ENCODE measurements around the gene TESPA1. TPM values are rescaled to one million over a fixed set of nuclear protein-coding genes. Genes with fewer than 3 reads are reported as not detected.
A peak's percentile ranks its signal among the peaks of the same experiment; 100 is the strongest.

TESPA1 gene
- total RNA-seq, 1 experiment from 2014 or later = not detected

DNA sequence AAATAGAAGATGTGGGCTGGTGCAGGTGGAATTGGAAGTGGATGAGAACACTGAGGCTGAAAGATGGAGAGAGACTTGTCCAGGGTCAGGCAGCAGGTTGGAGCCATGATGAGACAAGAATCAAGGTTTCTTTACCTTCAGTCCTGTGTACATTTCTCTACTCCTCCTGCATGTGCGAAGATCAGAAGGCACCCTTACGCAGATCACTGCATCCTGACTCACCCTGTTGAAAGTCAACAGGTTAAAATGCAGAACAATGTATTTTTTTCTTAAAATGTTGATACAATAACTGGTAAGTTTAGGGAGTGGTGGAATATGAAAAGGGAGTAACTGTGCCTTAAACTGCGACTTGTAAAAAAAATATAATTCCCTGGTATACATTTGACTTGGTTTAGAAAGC, 47.8 kb downstream of the TESPA1 start:
- H3K27me3 ChIP-seq (ENCODE audit: low read length) = no peaks in the 10 kb centered on the region
- H3K79me2 ChIP-seq (ENCODE audit: low read length) = no peaks in the 10 kb centered on the region
- ChIA-PET POLR2A (ENCODE audit: unreplicated experiment) (interaction anchor here (0.6 kb wide), 1 partner anchor 104 kb away, joined by 4 read pairs; no protein-coding TSS in a partner anchor), CTCF (no interaction called here)
- peaks cover 69% of the 10 kb centered on the region for H3K4me1 ChIP-seq (ENCODE audit: insufficient read depth, low read length)
- no peaks in the 10 kb centered on the region for H3K36me3 ChIP-seq (ENCODE audit: low read depth, low read length)
- H2AFZ ChIP-seq (ENCODE audit: low read length) = 0 out of 2 replicates have a peak overlapping the region, but pooled peaks have one; percentile 2
- TF ChIP-seq, protein P1, sequence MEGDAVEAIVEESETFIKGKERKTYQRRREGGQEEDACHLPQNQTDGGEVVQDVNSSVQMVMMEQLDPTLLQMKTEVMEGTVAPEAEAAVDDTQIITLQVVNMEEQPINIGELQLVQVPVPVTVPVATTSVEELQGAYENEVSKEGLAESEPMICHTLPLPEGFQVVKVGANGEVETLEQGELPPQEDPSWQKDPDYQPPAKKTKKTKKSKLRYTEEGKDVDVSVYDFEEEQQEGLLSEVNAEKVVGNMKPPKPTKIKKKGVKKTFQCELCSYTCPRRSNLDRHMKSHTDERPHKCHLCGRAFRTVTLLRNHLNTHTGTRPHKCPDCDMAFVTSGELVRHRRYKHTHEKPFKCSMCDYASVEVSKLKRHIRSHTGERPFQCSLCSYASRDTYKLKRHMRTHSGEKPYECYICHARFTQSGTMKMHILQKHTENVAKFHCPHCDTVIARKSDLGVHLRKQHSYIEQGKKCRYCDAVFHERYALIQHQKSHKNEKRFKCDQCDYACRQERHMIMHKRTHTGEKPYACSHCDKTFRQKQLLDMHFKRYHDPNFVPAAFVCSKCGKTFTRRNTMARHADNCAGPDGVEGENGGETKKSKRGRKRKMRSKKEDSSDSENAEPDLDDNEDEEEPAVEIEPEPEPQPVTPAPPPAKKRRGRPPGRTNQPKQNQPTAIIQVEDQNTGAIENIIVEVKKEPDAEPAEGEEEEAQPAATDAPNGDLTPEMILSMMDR (conservative IDR thresholded peaks at IDR 0.05; ENCODE audit: low read depth, low read length) = no peak
- TF ChIP-seq EZH2phosphoT487 (IDR thresholded peaks at IDR 0.05; ENCODE audit: borderline replicate concordance, low read length) = no peak
- H4K20me1 ChIP-seq (ENCODE audit: low read length) = no peaks in the 10 kb centered on the region
- no peak overlapping the region for H3K4me3 ChIP-seq (ENCODE audit: low read length)
- peak; percentile 80 for DNase-seq
- peak overlapping the region; percentile 70 for H3K9ac ChIP-seq (ENCODE audit: low read length)
- no peaks in the 10 kb centered on the region for H3K9me2 ChIP-seq (replicated peaks; ENCODE audit: low read length)
- BruUV-seq (replicated peaks) = no TSS peak
- no peaks in the 10 kb centered on the region for H3K9me3 ChIP-seq (ENCODE audit: low read length)
- peak overlapping the region; percentile 96 for H3K27ac ChIP-seq (ENCODE audit: low read length)
- peak overlapping the region; percentile 53 for H3K4me2 ChIP-seq (ENCODE audit: low read length)
- ATAC-seq = peak; percentile 49
- H3F3A ChIP-seq (ENCODE audit: low read length, unreplicated experiment) = peaks cover 4% of the 10 kb centered on the region
- intact Hi-C loops (cut with micrococcal nuclease) = loop anchor here (5.0 kb wide), 1 partner anchor 64 kb away; no protein-coding TSS in a partner anchor

DNA sequence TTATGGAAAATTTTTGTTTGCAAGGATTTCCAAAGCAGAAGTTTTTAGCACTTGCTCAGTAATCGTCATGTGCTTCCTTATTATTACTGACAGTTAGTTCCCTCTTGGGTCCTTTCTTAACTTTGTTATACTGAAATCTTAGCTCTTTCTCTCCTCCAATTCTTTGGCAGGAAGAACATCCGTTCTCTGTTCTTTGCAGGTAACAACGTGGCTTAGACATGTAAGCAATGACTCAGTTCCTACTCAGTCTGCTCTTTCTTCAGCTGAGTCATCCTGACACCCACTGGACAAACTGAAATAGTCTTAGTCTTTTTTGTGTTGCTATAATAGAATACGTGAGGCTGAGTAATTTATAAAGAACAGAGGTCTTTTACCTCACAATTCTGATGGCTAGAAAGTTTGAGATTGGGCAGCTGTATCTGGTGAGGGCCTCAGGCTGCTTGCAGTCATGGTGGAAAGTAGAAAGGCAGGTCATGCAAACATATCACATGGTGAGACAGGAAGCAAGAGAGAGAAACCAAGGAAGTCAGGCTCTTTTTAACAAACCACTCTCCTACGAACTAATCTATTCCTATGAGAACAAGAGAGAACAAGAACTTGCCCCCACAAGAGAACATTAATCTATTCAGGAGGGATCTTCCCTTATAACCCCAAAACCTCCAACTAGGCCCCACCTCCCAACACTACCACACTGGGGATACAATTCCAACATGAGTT, 49.2 kb downstream of the TESPA1 start:
- H3K36me3 ChIP-seq (ENCODE audit: low read depth, low read length) = no peaks in the 10 kb centered on the region
- H2AFZ ChIP-seq (ENCODE audit: low read length) = no peak overlapping the region
- H3K9me2 ChIP-seq (replicated peaks; ENCODE audit: low read length) = no peaks in the 10 kb centered on the region
- ChIA-PET CTCF (interaction anchor here (0.6 to 0.9 kb wide), 2 partner anchors 22 to 80 kb away, joined by 3 to 5 read pairs; no protein-coding TSS in a partner anchor), POLR2A (ENCODE audit: unreplicated experiment) (no interaction called here)
- DNase-seq (peak; percentile 94), ATAC-seq (peak; percentile 76)
- intact Hi-C loops (cut with micrococcal nuclease) = loop anchor here (1.0 to 5.0 kb wide), 3 partner anchors 43 to 81 kb away; partner anchors contain the start of gene MUCL1
- peaks cover 4% of the 10 kb centered on the region for H3F3A ChIP-seq (ENCODE audit: low read length, unreplicated experiment)
- peak overlapping the region; percentile 96 for H3K27ac ChIP-seq (ENCODE audit: low read length)
- H3K27me3 ChIP-seq (ENCODE audit: low read length) = no peaks in the 10 kb centered on the region
- peak overlapping the region; percentile 53 for H3K4me2 ChIP-seq (ENCODE audit: low read length)
- H3K9ac ChIP-seq (ENCODE audit: low read length) = peak overlapping the region; percentile 70
- TF ChIP-seq, protein P1 (conservative IDR thresholded peaks at IDR 0.05; ENCODE audit: low read depth, low read length) = peak; percentile 35; the same call in 1 of the 2 replicates
- TF ChIP-seq EZH2 (IDR thresholded peaks at IDR 0.05; ENCODE audit: low read length, unreplicated experiment) = no peak
- no peak for TF ChIP-seq EZH2phosphoT487 (IDR thresholded peaks at IDR 0.05; ENCODE audit: borderline replicate concordance, low read length)
- H3K4me1 ChIP-seq (ENCODE audit: insufficient read depth, low read length) = peaks cover 59% of the 10 kb centered on the region
- H3K79me2 ChIP-seq (ENCODE audit: low read length) = no peaks in the 10 kb centered on the region
- H3K4me3 ChIP-seq (ENCODE audit: low read length) = no peak overlapping the region
- H4K20me1 ChIP-seq (ENCODE audit: low read length) = no peaks in the 10 kb centered on the region
- BruUV-seq (replicated peaks) = TSS peak; percentile 55
- no peaks in the 10 kb centered on the region for H3K9me3 ChIP-seq (ENCODE audit: low read length)

DNA sequence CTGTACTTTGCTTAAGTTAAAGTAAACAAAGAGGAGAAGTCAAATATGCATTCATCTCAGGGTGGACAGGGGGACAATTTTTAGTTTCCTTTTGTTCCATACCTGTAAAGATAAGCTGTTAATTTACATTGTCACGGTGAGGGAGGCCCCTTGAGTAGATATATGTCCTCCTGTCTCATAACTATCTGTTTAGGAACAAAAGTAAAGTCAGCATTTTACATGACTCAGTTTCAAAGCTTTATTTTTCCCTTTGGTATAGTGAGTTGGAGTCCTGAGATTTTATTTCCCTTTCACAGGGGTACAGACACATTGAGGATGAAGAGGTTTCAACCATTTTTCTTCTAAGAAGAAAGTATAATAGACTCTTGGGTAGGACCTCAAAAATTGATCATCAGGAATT, 50.1 kb downstream of the TESPA1 start:
- intact Hi-C loops (cut with micrococcal nuclease) = no loop called here
- CTCF ChIA-PET = no interaction called here
- peak; percentile 3 for DNase-seq

More for the DNA sequence above, 50.1 kb downstream of the TESPA1 start:
- no peak for ATAC-seq
- TF ChIP-seq EZH2phosphoT487 (IDR thresholded peaks at IDR 0.05; ENCODE audit: borderline replicate concordance, low read length) (no peak), EZH2 (IDR thresholded peaks at IDR 0.05; ENCODE audit: low read length, unreplicated experiment) (no peak)
- TF ChIP-seq, protein P1 (conservative IDR thresholded peaks at IDR 0.05; ENCODE audit: low read depth, low read length) = no peak
- no peak overlapping the region for H3K4me3 ChIP-seq (ENCODE audit: low read length)
- H3F3A ChIP-seq (ENCODE audit: low read length, unreplicated experiment) = peaks cover 4% of the 10 kb centered on the region
- H3K27ac ChIP-seq (ENCODE audit: low read length) = peak overlapping the region; percentile 96
- H4K20me1 ChIP-seq (ENCODE audit: low read length) = no peaks in the 10 kb centered on the region
- H2AFZ ChIP-seq (ENCODE audit: low read length) = no peak overlapping the region
- H3K27me3 ChIP-seq (ENCODE audit: low read length) = no peaks in the 10 kb centered on the region
- no peaks in the 10 kb centered on the region for H3K36me3 ChIP-seq (ENCODE audit: low read depth, low read length)
- H3K79me2 ChIP-seq (ENCODE audit: low read length) = no peaks in the 10 kb centered on the region
- H3K4me2 ChIP-seq (ENCODE audit: low read length) = peak overlapping the region; percentile 23
- POLR2A ChIA-PET (ENCODE audit: unreplicated experiment) = no interaction called here
- BruUV-seq (replicated peaks) = no TSS peak
- peak overlapping the region; percentile 55 for H3K9ac ChIP-seq (ENCODE audit: low read length)
- H3K9me2 ChIP-seq (replicated peaks; ENCODE audit: low read length) = no peaks in the 10 kb centered on the region
- H3K4me1 ChIP-seq (ENCODE audit: insufficient read depth, low read length) = peaks cover 55% of the 10 kb centered on the region
- peaks cover 4% of the 10 kb centered on the region; the same call in 1 of the 2 replicates for H3K9me3 ChIP-seq (ENCODE audit: low read length)
